Mucosa of descending colon (tissue), 3 donors: ENCODE measurements around the gene PIGM. TPM values are rescaled to one million over a fixed set of nuclear protein-coding genes. Genes with fewer than 3 reads are reported as not detected.

ENCODE experiments used
- ATAC-seq: fragments of 200-7000 bp; cut with Tn5 transposase; one replicate; pipeline ENCODE4 v1.9.1; 2020; ENCODE audit warnings: mild to moderate bottlenecking, moderate library complexity
- DNase-seq, 3 donors: peaks; one replicate each; pipeline ENCODE4 v3.0.0-alpha.2; 2020
- H3K36me3 ChIP-seq: fragments of 200-600 bp; one replicate; pipeline ENCODE4 v1.8.0; 2021; ENCODE audit warnings: low read depth, mild to moderate bottlenecking
- H3K4me1 ChIP-seq: fragments of 200-600 bp; one replicate; pipeline ENCODE4 v1.8.0; 2021; ENCODE audit warnings: low read depth, mild to moderate bottlenecking
- H3K4me3 ChIP-seq: fragments of 200-600 bp; one replicate; pipeline ENCODE4 v1.8.0; 2021; ENCODE audit warnings: mild to moderate bottlenecking
- H3K9me3 ChIP-seq: fragments of 200-600 bp; one replicate; pipeline ENCODE4 v1.8.0; 2021; ENCODE audit warnings: mild to moderate bottlenecking
- intact Hi-C, 2 donors: fragments of 100-400 bp; cut with DNase I in 1 of 2; cut with micrococcal nuclease in 1 of 2; formaldehyde crosslinking; loops; one replicate each; pipeline versions ENCODE4 v1.11.0 to v1.11.1; 2022; cut with DNase I, micrococcal nuclease
- total RNA-seq, 3 donors: library from RNA; stranded (reverse); fragmentation: NEBNext Ultra II Directional in 2 of 3; extraction: Animal tissue kit (Norgen Biotek cat#: 25700) in 2 of 3; gene quantifications; one replicate each; pipeline versions ENCODE4 v1.2.1 to v1.2.4, GENCODE V29; 2021 to 2023
- TF ChIP-seq, protein P1 (sequence below): fragments of 200-600 bp; IDR thresholded peaks from one replicate; pipeline ENCODE4 v1.8.0; 2022; ENCODE audit warnings: antibody characterized with exemption, mild to moderate bottlenecking
- donor health status: DM: no; HTN: no; CAD: no; lungs with moderate emphysema.
- donor health status: DM: no; HTN: no; CAD: no.
- donor health status: DM: no; HTN: yes; CAD: no.

Gene PIGM
- total RNA-seq, 3 donors from 2014 or later = 5.0 to 6.3 (median 5.9) TPM

DNA sequence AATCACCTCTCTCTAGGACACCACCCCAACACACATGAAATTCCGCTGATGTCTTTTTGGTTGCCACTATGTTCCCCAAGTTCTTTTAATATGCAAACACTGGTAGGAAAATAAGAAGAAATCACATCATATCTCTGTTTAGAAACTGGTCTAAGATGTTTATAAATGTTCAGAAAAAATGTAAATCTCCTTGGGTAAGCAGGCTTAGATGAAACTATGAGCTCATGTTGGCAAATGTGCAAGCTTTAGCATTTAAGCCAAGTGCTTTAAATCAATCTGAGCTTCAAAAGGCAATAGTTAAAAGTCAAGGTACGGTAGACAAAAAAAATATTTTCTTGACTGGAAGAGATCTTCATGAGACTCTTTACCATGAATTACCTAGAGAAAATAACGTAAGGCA is 52.5 kb downstream of the PIGM start:
- no peak for DNase-seq

DNA sequence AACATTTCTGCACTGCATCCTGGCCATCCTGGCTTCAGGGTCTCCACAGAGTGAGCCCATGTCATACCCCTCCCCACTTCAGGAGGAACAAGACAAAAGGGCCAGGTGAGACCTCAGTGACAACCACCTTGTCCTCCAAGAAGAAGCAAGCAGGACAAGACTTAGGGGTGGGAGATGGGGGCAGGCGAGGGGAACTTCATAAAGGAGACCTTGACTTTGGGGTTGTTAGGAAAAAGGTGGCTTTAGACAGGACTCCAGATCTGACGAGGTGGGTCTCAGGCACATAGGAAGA is 53.7 kb downstream of the PIGM start:
- ATAC-seq (no peak), DNase-seq (no peak)
- no peaks in the 10 kb centered on the region for H3K9me3 ChIP-seq
- no peak overlapping the region for H3K4me3 ChIP-seq
- TF ChIP-seq, protein P1, sequence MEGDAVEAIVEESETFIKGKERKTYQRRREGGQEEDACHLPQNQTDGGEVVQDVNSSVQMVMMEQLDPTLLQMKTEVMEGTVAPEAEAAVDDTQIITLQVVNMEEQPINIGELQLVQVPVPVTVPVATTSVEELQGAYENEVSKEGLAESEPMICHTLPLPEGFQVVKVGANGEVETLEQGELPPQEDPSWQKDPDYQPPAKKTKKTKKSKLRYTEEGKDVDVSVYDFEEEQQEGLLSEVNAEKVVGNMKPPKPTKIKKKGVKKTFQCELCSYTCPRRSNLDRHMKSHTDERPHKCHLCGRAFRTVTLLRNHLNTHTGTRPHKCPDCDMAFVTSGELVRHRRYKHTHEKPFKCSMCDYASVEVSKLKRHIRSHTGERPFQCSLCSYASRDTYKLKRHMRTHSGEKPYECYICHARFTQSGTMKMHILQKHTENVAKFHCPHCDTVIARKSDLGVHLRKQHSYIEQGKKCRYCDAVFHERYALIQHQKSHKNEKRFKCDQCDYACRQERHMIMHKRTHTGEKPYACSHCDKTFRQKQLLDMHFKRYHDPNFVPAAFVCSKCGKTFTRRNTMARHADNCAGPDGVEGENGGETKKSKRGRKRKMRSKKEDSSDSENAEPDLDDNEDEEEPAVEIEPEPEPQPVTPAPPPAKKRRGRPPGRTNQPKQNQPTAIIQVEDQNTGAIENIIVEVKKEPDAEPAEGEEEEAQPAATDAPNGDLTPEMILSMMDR = no peak
- intact Hi-C loops = no loop called here
- no peaks in the 10 kb centered on the region for H3K36me3 ChIP-seq
- H3K4me1 ChIP-seq = no peaks in the 10 kb centered on the region

More for the DNA sequence above, 52.5 kb downstream of the PIGM start:
- no peaks in the 10 kb centered on the region for H3K4me1 ChIP-seq
- H3K4me3 ChIP-seq = no peak overlapping the region
- TF ChIP-seq, protein P1 = no peak
- H3K9me3 ChIP-seq = no peaks in the 10 kb centered on the region
- H3K36me3 ChIP-seq = no peaks in the 10 kb centered on the region
- ATAC-seq = no peak
- intact Hi-C loops = no loop called here

DNA sequence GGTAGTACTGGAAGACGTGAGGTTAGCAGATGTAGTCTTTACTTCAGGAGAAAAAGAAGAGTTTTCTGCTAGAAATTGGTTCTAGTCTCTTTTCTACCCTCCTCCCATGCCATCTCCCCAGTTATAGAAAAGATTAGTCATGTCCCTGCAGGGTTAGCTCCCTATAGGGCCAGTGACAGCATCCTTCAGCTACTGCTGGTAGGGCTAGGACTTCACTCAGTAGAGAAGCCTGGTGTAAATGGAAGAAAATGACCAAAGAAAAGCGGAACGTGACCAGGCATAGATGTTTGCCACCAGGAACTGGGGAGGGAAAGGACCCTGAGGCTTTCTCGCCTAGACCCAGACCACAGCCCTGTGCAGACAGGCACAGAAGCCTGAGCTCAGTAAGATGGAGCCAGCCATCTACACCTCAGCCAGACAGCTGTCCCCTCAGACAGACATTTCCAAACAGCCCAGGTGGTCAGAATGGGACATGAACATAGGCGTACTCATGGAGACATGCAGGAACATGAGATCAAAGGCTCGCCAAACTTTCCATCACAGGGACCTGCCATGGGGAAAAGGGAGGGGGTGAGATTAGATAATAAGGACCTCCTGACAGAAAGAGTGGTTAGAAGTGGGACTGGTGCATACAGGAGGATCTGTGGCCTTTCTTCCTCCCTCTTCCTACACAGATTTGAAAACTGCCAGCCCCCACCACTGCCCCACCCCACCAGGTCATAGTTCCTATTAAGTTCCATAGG is 54.3 kb downstream of the PIGM start:
- no peak for ATAC-seq
- DNase-seq = no peak
- H3K4me1 ChIP-seq = no peaks in the 10 kb centered on the region
- TF ChIP-seq, protein P1 = no peak
- no peaks in the 10 kb centered on the region for H3K36me3 ChIP-seq
- no peaks in the 10 kb centered on the region for H3K9me3 ChIP-seq
- intact Hi-C loops = no loop called here
- H3K4me3 ChIP-seq = no peak overlapping the region

Other genes with a start within 250 kb of the PIGM start
- under 1 TPM; 0.38 to 0.82 (median 0.41) TPM for gene FCRL6, start 229.6 kb downstream of the PIGM start, total RNA-seq
- 1 to 10 TPM; 1.7 to 8.7 (median 5.9) TPM for gene SLAMF8, start 205.1 kb downstream of the PIGM start, total RNA-seq
- not detected for gene VSIG8, start 169.3 kb downstream of the PIGM start, total RNA-seq
- gene CFAP45, start 131.8 kb downstream of the PIGM start, total RNA-seq = under 1 TPM in 2 of 3 donors, not detected in 1; 0.36 to 0.57 TPM
- 100 to 1,000 TPM; 137 to 296 (median 264) TPM for gene TAGLN2, start 106.5 kb downstream of the PIGM start, total RNA-seq
- 10 to 100 TPM; 21.5 to 70.8 (median 25.9) TPM for gene IGSF9, start 86.4 kb downstream of the PIGM start, total RNA-seq
- gene SLAMF9, start 77.8 kb downstream of the PIGM start, total RNA-seq = not detected
- under 1 TPM; 0.23 to 0.73 (median 0.27) TPM for gene KCNJ10, start 38.2 kb upstream of the PIGM start, total RNA-seq
- under 1 TPM in 1 of 3 donors, not detected in 2; 0.47 TPM for gene KCNJ9, start 49.5 kb upstream of the PIGM start, total RNA-seq
- 10 to 100 TPM; 38.3 to 65.0 (median 39.1) TPM for gene IGSF8, start 66.6 kb upstream of the PIGM start, total RNA-seq
- 100 to 1,000 TPM in 1 of 3 donors, 1 to 10 TPM in 2; 2.6 to 124 (median 4.0) TPM for gene ATP1A2, start 83.8 kb upstream of the PIGM start, total RNA-seq
- gene ATP1A4, start 119.6 kb upstream of the PIGM start, total RNA-seq = under 1 TPM in 1 of 3 donors, not detected in 2; 0.16 TPM
- under 1 TPM in 2 of 3 donors, not detected in 1; 0.34 to 0.82 TPM for gene CASQ1, start 158.6 kb upstream of the PIGM start, total RNA-seq
- gene PEA15, start 173.4 kb upstream of the PIGM start, total RNA-seq = 100 to 1,000 TPM in 1 of 3 donors, 10 to 100 TPM in 2; 31.6 to 125 (median 36.6) TPM
- 100 to 1,000 TPM in 2 of 3 donors, 10 to 100 TPM in 1; 96.7 to 146 (median 123) TPM for gene DCAF8, start 230.6 kb upstream of the PIGM start, total RNA-seq